K562 (cell line): Measurements from ENCODE around the gene SSR2. TPM values are rescaled to one million over a fixed set of nuclear protein-coding genes. Genes with fewer than 3 reads are reported as not detected.

Experiments
- ATF7 ChIP-seq: fragments of 450-650 bp; IDR thresholded peaks from 2 replicates; pipeline ENCODE4 v1.7.1; 2014; ENCODE audit warnings: mild to moderate bottlenecking, moderate library complexity
- BCL6 ChIP-seq: fragments of 250-450 bp; sonication (Bioruptor Pico); IDR thresholded peaks from 2 replicates; pipeline ENCODE4 v1.4.0; 2020
- CBFA2T3 ChIP-seq: fragments of 450-650 bp; IDR thresholded peaks from 2 replicates; pipeline ENCODE4 v1.6.1; 2017
- CBFB ChIP-seq: sonication (generic); formaldehyde crosslinking; IDR thresholded peaks from 2 replicates; pipeline ENCODE4 v1.4.0; 2020; ENCODE audit warnings: mild to moderate bottlenecking, missing genetic modification reagents
- CBX2 ChIP-seq: fragments of 200-600 bp; sonication (generic); IDR thresholded peaks from one replicate; pipeline ENCODE4 v1.6.1; 2012; ENCODE audit warnings: mild to moderate bottlenecking, low read length, inconsistent platforms; ENCODE audit not compliant: insufficient read depth, poor library complexity, severe bottlenecking
- CHCHD3 ChIP-seq: fragments of 250-450 bp; sonication (Bioruptor Pico); IDR thresholded peaks from 2 replicates; pipeline ENCODE4 v2.1.2; 2022; ENCODE audit warnings: mild to moderate bottlenecking
- CLOCK ChIP-seq: fragments of 250-450 bp; sonication (Bioruptor Pico); IDR thresholded peaks from 2 replicates; pipeline ENCODE4 v1.4.0; 2020; ENCODE audit warnings: mild to moderate bottlenecking, moderate library complexity, borderline replicate concordance
- ILF3 ChIP-seq: fragments of 450-650 bp; IDR thresholded peaks from 2 replicates; pipeline ENCODE4 v1.6.1; 2018; ENCODE audit warnings: antibody characterized with exemption, mild to moderate bottlenecking, moderate library complexity, borderline replicate concordance
- PRMT5 ChIP-seq: sonication (generic); formaldehyde crosslinking; IDR thresholded peaks from 2 replicates; pipeline ENCODE4 v1.5.0; 2020; ENCODE audit warnings: missing genetic modification reagents
- PTRF ChIP-seq: fragments of 450-650 bp; IDR thresholded peaks from 2 replicates; pipeline ENCODE4 v1.6.1; 2016; ENCODE audit warnings: mild to moderate bottlenecking, missing genetic modification characterization, missing compliant biosample characterization
- RNF2 ChIP-seq: sonication (generic); IDR thresholded peaks from 2 replicates; pipeline ENCODE4 v1.6.1; 2016
- SIX5 ChIP-seq, 2 experiments: IDR thresholded peaks; 2 replicates each; pipeline ENCODE4 v1.6.1; 2011; ENCODE audit warnings: low read length in 2 of 2, borderline replicate concordance in 1 of 2, low read depth in 1 of 2, mild to moderate bottlenecking in 1 of 2, moderate library complexity in 1 of 2; ENCODE audit not compliant: insufficient read depth in 1 of 2
- ZBTB33 ChIP-seq: sonication (generic); formaldehyde crosslinking; IDR thresholded peaks from 2 replicates; pipeline ENCODE4 v1.8.1; 2023; ENCODE audit warnings: mild to moderate bottlenecking, missing genetic modification reagents
- ZNF354B ChIP-seq: fragments of 250-450 bp; sonication (Bioruptor Pico); IDR thresholded peaks from 2 replicates; pipeline ENCODE4 v1.4.0; 2020
- ZNF740 ChIP-seq, 3 experiments: fragments of 200-800 bp in 1 of 3; sonication (Bioruptor generic) in 1 of 3; sonication (generic) in 1 of 3; formaldehyde crosslinking in 1 of 3; IDR thresholded peaks; 2 replicates each; pipeline versions ENCODE4 v1.6.1 to v1.8.0; 2016 to 2022; ENCODE audit warnings: mild to moderate bottlenecking in 2 of 3, missing compliant biosample characterization in 2 of 3, missing genetic modification characterization in 2 of 3, missing genetic modification reagents in 1 of 3
- polyA plus RNA-seq, 8 experiments: library from polyadenylated mRNA; depleted of rRNA in 4 of 8; stranded (reverse) in 5 of 8; unstranded in 3 of 8; fragments of >200 nt; fragmentation: Nextera tagmentation in 2 of 8; fragmentation: Illumina TruSeq in 1 of 8; extraction: Ambion mirVana in 2 of 8; extraction: Trizol in 1 of 8; gene quantifications; 2 replicates each; pipeline versions ENCODE4 v1.2.1 to v1.2.3, GENCODE V29; 2011 to 2014; ENCODE audit warnings: inconsistent platforms in 1 of 8, missing spikeins in 1 of 8
- total RNA-seq, 7 experiments: library from RNA; depleted of rRNA in 6 of 7; stranded (reverse); fragments of >200 nt in 6 of 7; fragmentation: Illumina TruSeq in 2 of 7; extraction: Trizol in 2 of 7; gene quantifications; 2 replicates each; pipeline versions ENCODE4 v1.2.1 to v1.2.3, GENCODE V29; 2011 to 2021; ENCODE audit warnings: low replicate concordance in 1 of 7

The SSR2 gene
- total and polyA plus RNA-seq, 9 of the 15 experiments (the other 6 are each of a cell fraction or from before 2014, with no cell fraction given), result 161 to 411 (median 240) TPM

- TF ChIP-seq BCL6 (no peak), CBFB (no peak), ATF7 (peak; percentile 39; the same call in 1 of the 2 replicates), ILF3 (no peak), CBFA2T3 (no peak), ZBTB33 (CRISPR knock-in tag) (peak; percentile 66; the same call in 1 of the 2 replicates), CHCHD3 (CRISPR knock-in tag) (no peak), ZNF740 (CRISPR knock-in tag; IDR thresholded peaks at IDR 0.05) (no peak), ZNF740 (tag; IDR thresholded peaks at IDR 0.05) (no peak), SIX5 (IDR thresholded peaks at IDR 0.05; ENCODE audit: borderline replicate concordance in 1 of 2, insufficient read depth in 1 of 2, low read depth in 1 of 2, low read length in 2 of 2) (no peak), RNF2 (no peak), PRMT5 (no peak), ZNF354B (CRISPR knock-in tag) (no peak), CBX2 (no peak), CLOCK (CRISPR knock-in tag) (no peak), PTRF (tag) (no peak)
Measured at GRCh38 chr1:156060937-156061636, 40.3 kb upstream of the SSR2 start, which contains the start of gene RAB25 (continued).
